ENCODE results near the gene SLC9A8. TPM values are rescaled to one million over a fixed set of nuclear protein-coding genes. Genes with fewer than 3 reads are reported as not detected.
A peak's percentile ranks its signal among the peaks of the same experiment; 100 is the strongest.

Gene SLC9A8
- total RNA-seq, 1 experiment from 2014 or later = 21.4 TPM

DNA sequence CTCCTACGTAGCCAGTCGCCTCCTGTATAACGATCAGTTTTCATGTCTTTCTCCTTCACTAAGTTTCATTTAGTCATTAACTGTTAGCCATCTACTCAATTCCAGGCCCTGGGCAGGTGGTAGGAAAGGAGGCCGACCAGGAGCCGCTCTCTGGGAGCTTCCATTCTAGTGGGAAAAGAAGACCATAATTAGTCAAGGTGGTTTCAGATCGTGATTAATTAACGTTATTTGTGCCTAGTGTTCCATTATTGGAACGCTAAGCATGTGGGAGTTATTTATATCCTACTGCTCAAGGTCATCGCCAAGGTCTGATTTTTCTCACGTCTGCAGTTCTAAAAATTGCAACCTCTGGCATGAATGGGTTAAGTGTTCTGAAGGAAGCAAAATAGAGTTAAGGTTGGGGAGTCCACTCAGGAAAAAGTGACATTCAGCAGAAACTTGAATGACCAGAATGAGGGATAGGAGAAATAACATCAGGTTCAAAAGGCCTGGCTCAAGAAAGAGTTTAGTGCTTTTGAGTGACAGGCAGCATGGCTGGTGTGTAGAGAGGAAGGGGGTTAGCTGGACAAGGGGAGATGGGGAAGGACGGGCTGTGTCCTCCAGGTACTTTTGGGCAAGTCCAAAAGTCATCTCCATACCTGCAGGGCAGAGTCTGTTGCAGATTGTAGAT is 812 bp downstream of the SLC9A8 start:
- H3K9me3 ChIP-seq (ENCODE audit: insufficient read depth, low read depth) = no peaks in the 10 kb centered on the region
- peak overlapping the region; percentile 87 for H3K4me3 ChIP-seq
- ChIA-PET POLR2A (ENCODE audit: unreplicated experiment) (interaction anchor here (0.6 to 0.7 kb wide), 3 partner anchors 62 to 662 kb away, joined by 3 to 5 read pairs (median 3); no protein-coding TSS in a partner anchor), CTCF (interaction anchor here (0.6 to 1.6 kb wide), 3 partner anchors 33 to 256 kb away, joined by 3 to 6 read pairs (median 5); no protein-coding TSS in a partner anchor)
- TF ChIP-seq, protein P1, sequence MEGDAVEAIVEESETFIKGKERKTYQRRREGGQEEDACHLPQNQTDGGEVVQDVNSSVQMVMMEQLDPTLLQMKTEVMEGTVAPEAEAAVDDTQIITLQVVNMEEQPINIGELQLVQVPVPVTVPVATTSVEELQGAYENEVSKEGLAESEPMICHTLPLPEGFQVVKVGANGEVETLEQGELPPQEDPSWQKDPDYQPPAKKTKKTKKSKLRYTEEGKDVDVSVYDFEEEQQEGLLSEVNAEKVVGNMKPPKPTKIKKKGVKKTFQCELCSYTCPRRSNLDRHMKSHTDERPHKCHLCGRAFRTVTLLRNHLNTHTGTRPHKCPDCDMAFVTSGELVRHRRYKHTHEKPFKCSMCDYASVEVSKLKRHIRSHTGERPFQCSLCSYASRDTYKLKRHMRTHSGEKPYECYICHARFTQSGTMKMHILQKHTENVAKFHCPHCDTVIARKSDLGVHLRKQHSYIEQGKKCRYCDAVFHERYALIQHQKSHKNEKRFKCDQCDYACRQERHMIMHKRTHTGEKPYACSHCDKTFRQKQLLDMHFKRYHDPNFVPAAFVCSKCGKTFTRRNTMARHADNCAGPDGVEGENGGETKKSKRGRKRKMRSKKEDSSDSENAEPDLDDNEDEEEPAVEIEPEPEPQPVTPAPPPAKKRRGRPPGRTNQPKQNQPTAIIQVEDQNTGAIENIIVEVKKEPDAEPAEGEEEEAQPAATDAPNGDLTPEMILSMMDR (conservative IDR thresholded peaks at IDR 0.05) = 0 out of 2 replicates have a peak, but pooled peaks have one; percentile 15
- no peak for TF ChIP-seq EZH2 (IDR thresholded peaks at IDR 0.05; ENCODE audit: low read depth)
- no peak overlapping the region for H2AFZ ChIP-seq
- H3F3A ChIP-seq (ENCODE audit: insufficient read depth, low read depth) = peaks cover 51% of the 10 kb centered on the region
- no peaks in the 10 kb centered on the region for H3K9me2 ChIP-seq (ENCODE audit: insufficient read depth)
- peak in 1 of 2 experiments; percentile 32 for DNase-seq
- peak overlapping the region; percentile 98 for H3K27ac ChIP-seq
- intact Hi-C loops (cut with micrococcal nuclease; ENCODE audit: unreplicated experiment) = loop anchor here (2.0 kb wide), 2 partner anchors 97 to 139 kb away; no protein-coding TSS in a partner anchor
- H3K4me2 ChIP-seq = peak overlapping the region; percentile 97
- H3K36me3 ChIP-seq (ENCODE audit: low read depth) = peaks cover 18% of the 10 kb centered on the region
- peaks cover 69% of the 10 kb centered on the region for H3K4me1 ChIP-seq (replicated peaks; ENCODE audit: insufficient read depth)
- H3K79me2 ChIP-seq (ENCODE audit: low read depth) = peaks cover 41% of the 10 kb centered on the region
- TSS peak; percentile 59 for BruUV-seq (replicated peaks)
- H3K27me3 ChIP-seq (ENCODE audit: insufficient read depth, low read depth) = no peaks in the 10 kb centered on the region
- H4K20me1 ChIP-seq (ENCODE audit: insufficient read depth) = no peaks in the 10 kb centered on the region

DNA sequence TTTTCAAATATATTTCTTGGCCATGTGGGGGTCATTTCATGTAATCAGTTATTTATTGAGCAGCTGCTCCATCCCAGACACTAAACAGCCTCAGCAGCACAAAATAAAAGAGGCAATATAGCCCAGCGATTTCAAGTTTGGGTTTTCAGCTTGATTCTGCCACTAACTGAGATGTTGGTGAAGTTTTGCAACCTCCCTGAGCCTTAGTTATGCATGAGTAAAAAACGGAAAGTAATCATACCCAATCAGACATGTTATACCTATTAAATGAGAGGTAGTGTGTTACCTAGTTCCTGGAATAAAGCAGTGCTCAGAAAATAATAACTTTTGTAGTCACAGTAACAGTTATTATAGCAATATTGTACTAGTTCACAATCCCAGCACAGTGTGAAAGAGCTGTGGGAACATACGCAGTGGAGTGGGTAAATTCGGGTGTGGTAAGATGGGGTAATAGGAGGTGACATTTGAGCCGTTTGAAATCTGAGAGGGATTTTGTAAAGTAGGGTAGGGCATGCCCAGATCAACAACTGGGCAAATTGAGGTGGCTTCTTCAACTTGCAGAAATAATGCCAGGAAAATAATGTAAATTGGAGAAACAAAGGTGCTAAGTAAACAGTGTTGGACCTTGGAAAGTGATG is 1.5 kb downstream of the SLC9A8 start:
- no TSS peak for BruUV-seq (replicated peaks)
- H3K9me3 ChIP-seq (ENCODE audit: insufficient read depth, low read depth) = peaks cover 1% of the 10 kb centered on the region; the same call in 1 of the 2 replicates
- peaks cover 48% of the 10 kb centered on the region for H3K79me2 ChIP-seq (ENCODE audit: low read depth)
- peaks cover 68% of the 10 kb centered on the region for H3K4me1 ChIP-seq (replicated peaks; ENCODE audit: insufficient read depth)
- H3K9me2 ChIP-seq (ENCODE audit: insufficient read depth) = no peaks in the 10 kb centered on the region
- intact Hi-C loops (cut with micrococcal nuclease; ENCODE audit: unreplicated experiment) = no loop called here
- no peaks in the 10 kb centered on the region for H3K27me3 ChIP-seq (ENCODE audit: insufficient read depth, low read depth)
- ChIA-PET POLR2A (ENCODE audit: unreplicated experiment) (interaction anchor here (0.5 kb wide), 2 partner anchors 138 to 272 kb away, joined by 4 to 13 read pairs; no protein-coding TSS in a partner anchor), CTCF (interaction anchor here (0.6 to 1.6 kb wide), 2 partner anchors 32 to 207 kb away, joined by 3 to 6 read pairs; no protein-coding TSS in a partner anchor)
- no peaks in the 10 kb centered on the region for H4K20me1 ChIP-seq (ENCODE audit: insufficient read depth)
- DNase-seq = peak in 1 of 2 experiments; percentile 80
- peaks cover 55% of the 10 kb centered on the region for H3F3A ChIP-seq (ENCODE audit: insufficient read depth, low read depth)
- H3K27ac ChIP-seq = peak overlapping the region; percentile 98
- peak overlapping the region; percentile 97 for H3K4me2 ChIP-seq
- peaks cover 25% of the 10 kb centered on the region for H3K36me3 ChIP-seq (ENCODE audit: low read depth)
- no peak overlapping the region for H2AFZ ChIP-seq
- H3K4me3 ChIP-seq = peak overlapping the region; percentile 87
- TF ChIP-seq, protein P1 (conservative IDR thresholded peaks at IDR 0.05) = no peak
- TF ChIP-seq EZH2 (IDR thresholded peaks at IDR 0.05; ENCODE audit: low read depth) = no peak

DNA sequence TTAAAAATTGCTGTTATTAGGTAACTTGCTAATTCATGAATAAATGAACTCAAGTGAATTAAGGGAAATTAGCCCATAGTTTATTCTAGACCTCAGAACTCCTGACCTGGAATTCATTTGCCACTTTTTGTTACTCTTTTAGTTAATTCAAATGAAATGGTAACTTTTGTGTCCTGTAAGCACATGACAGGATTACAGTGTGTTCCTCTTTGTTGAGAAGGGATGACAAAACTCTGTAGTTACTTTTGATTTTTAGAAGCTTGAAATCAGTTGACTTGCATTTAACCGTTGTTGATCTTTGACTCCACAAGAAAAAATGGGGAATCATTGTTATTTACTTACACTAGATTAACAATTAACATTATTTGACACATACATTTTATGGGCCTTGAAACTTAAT is 6.2 kb downstream of the SLC9A8 start:
- TF ChIP-seq, protein P1 (conservative IDR thresholded peaks at IDR 0.05) = no peak
- no peak for TF ChIP-seq EZH2 (IDR thresholded peaks at IDR 0.05; ENCODE audit: low read depth)
- H4K20me1 ChIP-seq (ENCODE audit: insufficient read depth) = no peaks in the 10 kb centered on the region
- H3K4me1 ChIP-seq (replicated peaks; ENCODE audit: insufficient read depth) = peaks cover 38% of the 10 kb centered on the region
- no peaks in the 10 kb centered on the region for H3K9me2 ChIP-seq (ENCODE audit: insufficient read depth)
- ChIA-PET POLR2A (ENCODE audit: unreplicated experiment) (no interaction called here), CTCF (interaction anchor here (0.6 kb wide), 1 partner anchor 108 kb away, joined by 7 read pairs; no protein-coding TSS in a partner anchor)
- no TSS peak for BruUV-seq (replicated peaks)
- H2AFZ ChIP-seq = no peak overlapping the region
- H3K27me3 ChIP-seq (ENCODE audit: insufficient read depth, low read depth) = no peaks in the 10 kb centered on the region
- H3F3A ChIP-seq (ENCODE audit: insufficient read depth, low read depth) = peaks cover 32% of the 10 kb centered on the region
- intact Hi-C loops (cut with micrococcal nuclease; ENCODE audit: unreplicated experiment) = no loop called here
- no peak overlapping the region for H3K4me3 ChIP-seq
- H3K27ac ChIP-seq = no peak overlapping the region
- peaks cover 47% of the 10 kb centered on the region for H3K36me3 ChIP-seq (ENCODE audit: low read depth)
- peaks cover 5% of the 10 kb centered on the region; the same call in 1 of the 2 replicates for H3K9me3 ChIP-seq (ENCODE audit: insufficient read depth, low read depth)
- DNase-seq = no peak
- no peak overlapping the region for H3K4me2 ChIP-seq
- H3K79me2 ChIP-seq (ENCODE audit: low read depth) = peaks cover 48% of the 10 kb centered on the region
